SHP77 (cell line): ENCODE data around the gene CYP27B1.

ENCODE experiments used
- DNase-seq, 2 experiments: peaks; one replicate each; lab custom pipeline; 2025; lab: John Stamatoyannopoulos, UW

The CYP27B1 gene

DNA sequence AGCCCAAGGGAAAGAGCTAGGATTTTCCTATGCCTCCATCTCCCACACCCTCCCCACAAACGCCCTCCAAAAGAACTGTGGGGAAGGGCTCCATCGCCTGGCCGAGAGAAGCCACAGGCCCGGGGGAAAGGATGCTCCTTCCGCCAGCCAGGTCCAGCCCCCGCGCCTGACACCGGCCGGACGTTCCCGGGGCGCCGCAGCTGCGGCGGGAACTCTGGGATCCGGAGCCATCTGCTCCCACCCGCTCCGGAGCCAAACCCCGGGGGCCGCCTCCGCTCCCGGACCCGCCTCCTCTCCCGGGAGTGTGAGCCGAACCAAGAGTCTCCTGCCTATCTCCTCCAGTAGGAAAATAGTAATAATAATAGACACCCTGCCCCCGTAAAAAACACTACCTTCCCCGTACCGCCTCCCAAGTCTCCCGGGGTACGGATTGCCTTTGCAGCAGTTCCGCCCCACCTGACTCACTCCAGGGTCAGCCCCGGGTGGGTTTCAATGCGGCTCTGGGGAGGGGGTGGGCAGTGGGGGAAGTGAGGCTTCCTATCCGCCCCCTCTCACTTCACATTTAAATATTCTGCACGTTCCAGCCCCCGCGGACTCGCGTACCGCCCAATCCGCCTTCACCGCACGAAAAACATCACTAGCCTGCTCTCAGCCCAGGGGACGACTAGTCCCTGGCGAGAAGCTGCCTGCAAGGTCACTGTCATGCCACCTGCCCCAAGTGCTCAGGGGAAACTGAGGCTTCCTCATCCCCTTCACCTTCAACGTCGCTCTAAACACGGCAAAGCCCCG lies 30.7 kb downstream of the CYP27B1 start:
- peak; percentile 29 to 60 for DNase-seq

DNA sequence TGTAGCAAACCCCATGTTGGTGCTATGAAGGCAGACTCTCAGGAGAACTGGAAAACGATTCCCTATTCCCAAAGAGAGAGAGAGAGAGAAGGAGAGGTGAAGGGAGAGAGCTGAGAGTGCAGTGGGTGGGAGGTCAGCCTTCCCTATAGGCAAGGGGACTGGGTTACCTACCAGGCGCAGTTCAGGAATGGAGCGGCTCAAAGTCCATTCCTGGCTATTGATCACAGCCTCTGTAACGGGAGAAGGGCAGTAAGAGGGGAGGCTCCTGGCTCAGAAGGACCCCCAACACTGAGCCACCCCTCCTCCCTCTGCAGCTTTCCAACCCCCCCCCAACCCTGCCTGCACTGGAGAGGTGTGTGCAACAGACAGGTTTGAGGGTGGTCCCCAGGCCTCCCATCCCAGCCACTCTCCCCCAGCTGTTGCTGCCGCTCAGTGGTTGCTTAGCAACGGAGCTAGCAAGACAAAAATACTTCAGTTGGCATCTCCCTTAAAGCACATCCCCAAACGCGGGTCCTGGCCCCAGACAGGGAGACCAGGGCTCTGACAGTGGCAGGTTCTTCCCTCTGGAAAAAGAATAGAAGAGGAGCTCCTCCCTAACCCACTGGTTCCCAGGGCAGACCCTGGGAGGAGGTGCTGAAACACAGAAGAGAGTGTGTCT lies 31.6 kb downstream of the CYP27B1 start:
- DNase-seq = peak in 1 of 2 experiments; percentile 11

DNA sequence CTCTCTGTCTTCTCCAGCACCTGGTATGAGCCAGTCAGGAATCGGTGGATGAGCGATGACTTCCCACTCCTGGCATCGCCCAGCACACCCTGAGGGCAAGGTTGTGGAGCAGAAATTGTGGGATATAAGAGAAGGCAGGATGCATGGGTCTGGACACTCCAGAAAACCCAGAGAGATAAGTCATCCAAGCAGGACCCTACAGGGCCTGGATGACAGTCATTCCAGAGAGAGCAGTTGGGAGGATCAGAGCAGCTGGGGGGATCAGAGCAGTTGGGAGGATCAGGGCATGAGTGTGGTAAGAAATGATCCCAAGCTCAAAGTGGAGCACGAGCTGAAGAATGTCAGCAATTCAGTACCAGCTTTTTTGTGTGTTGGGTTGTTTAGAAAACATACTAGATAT lies 32.3 kb downstream of the CYP27B1 start:
- DNase-seq = no peak

DNA sequence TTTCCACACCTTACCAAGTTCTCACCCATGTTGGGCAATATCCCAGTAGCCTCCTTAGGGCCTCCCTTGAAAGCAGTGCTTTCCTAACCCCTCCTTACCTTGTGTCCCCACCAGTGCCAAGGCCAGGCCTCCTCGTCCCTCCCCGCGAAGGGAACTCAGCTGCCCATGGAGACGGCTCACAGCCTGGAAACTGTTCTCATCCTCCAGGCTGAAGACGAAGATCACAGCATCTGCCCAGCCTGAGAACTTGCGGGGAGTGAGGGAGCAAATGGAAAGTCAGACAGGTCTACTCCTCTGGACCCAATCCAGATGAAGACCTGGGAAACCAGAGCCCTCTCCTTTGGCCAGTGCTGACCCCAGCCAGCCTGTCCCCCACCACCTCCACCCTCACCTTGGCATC lies 33.0 kb downstream of the CYP27B1 start:
- no peak for DNase-seq

DNA sequence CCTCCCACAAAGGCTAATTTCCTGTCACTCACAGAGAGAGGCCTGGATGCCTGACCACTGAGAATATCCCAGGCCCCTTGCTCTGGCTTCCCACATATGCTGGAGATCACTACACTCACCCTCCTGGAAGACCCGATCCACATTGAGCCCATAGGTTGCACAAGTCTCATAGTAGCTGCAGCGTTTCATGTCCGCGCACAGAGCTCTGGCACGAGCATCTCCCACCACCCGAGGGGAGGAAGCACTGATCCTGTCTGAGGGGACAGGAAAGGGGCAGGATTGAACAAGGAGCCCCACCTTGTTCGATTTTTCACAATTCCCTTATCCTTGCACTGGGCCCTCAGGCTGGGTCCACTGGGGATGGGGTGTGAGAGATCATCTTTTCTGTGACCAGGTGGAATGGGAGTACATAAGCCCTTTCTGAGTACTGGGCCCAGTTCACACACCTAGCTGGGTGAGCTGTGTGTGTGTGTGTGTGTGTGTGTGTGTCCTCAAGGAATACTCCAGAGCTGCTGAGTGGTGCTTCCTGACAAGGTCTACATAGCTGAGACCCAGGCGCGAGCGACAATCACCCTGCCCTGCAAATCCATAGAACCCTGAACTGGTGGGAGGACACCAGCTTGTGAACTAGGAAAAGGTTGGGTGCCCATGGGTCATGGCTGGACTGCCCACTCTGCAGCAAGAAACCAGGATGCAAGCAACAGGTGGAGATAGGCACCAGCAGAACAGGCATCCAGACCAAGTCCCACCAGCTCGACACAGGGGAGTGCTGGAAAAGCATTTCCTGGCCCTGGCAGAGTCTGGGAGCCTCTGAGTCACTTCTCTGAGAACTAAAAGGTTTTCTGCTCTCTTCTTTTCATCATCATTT lies 33.9 kb downstream of the CYP27B1 start:
- DNase-seq = no peak

DNA sequence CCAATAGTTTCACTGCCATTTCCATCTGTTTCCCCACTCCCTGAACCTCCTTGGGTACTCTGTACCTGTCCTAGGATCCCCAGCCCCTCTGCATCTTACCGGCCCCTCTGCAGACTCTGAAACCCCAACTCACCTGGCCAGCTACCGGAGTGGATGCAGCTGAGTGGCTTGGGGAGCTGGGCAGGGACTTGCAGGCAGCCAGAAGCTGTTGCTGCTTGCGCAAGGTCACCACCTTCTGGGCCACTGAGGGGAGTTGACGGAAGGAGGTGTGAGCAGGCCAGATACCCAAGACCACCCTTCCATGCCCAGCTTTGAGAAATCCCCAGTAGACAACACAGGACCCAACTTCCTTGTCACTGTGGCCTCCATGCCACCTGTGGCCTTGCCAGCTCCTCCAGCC lies 34.6 kb downstream of the CYP27B1 start:
- no peak for DNase-seq

DNA sequence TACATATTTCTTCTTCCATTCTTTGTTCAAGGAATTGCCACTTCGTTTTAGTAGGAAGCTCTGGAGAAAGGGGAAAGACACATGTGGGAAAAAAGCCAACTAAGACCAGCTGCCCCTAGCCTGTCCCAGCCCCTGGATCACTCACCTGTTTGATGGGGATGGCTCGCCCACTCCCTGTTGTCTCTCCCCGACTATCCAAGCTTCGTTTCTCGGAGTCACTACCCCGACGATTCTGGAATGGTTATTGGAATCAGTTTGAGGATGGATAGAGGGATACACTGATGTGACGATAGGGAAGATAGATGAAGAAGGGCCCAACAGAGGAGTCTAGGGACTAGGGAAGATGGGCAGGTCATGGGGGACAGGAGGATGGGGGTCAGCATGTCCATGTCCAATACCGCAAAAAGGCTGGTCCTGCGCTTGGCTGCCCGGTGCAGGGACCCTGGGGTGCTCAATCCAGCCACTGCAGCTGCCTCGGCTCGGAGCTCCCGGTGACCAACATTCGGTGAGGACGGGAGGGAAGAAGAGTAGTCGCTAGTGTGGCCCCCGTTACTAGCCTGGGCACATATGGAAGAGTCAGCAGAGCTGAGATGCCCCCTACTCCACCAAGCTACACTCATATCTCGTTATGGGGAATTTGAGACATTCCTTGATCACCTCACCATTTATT lies 35.3 kb downstream of the CYP27B1 start:
- DNase-seq = no peak

DNA sequence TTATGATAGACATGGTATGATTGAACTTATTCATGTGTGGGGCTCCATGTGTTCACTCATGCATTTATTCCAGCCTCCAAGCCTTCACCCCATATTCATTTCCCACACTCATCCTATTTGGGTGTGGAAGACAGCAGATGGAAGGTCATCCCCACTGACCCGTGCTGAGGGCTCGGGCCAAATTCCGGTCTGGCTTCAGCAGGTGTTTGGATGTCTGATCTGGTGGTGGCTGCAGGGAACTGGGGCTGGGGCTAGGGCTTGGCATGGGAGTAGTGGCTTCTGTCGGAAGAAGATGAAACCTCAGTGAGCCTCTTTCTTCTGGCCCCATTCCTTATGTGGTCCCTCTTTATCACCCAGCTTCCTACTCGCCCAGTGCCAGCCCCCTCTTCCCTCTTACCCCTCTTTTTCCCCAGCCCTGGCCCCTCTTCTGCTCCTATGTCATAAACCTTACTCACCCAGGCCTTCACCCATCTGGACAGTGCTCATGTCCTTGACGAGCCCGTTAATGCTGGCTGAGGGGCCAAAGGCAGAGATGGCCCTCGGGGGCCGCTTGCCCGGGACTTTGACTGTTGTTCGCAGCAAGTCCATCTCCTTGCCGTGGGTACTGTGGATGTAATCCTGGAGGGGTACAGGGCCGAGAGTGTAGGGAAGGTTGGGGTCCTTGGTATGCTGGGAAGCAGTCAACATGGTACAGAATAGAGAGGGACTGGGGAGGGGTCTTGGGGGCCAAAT lies 36.4 kb downstream of the CYP27B1 start:
- DNase-seq = no peak

DNA sequence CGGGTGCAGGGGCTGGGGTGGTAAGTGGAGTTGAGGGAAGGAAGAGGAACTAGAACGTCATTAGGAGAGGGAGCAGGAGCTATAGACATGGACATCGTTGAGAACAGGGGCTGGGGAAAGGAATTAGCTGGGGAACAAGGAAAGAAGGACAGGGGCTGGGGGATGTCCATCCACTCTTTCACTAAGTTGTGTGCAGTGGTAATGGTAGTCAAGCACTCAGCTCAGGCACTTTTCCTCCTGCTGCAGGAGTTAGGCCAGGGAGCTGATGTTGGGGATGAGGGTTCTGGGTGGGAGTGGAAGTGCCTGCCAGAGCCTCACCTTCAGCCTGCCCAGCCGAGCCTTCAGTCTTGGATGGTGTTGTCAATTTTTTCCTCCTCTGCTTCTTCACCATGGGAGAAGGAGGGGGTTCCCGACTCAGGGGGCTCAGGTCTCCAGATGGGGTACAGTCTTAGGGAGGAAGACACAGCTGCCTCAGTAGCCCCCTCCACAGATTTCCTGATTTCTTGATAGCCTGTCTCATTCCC lies 37.5 kb downstream of the CYP27B1 start:
- DNase-seq = no peak

DNA sequence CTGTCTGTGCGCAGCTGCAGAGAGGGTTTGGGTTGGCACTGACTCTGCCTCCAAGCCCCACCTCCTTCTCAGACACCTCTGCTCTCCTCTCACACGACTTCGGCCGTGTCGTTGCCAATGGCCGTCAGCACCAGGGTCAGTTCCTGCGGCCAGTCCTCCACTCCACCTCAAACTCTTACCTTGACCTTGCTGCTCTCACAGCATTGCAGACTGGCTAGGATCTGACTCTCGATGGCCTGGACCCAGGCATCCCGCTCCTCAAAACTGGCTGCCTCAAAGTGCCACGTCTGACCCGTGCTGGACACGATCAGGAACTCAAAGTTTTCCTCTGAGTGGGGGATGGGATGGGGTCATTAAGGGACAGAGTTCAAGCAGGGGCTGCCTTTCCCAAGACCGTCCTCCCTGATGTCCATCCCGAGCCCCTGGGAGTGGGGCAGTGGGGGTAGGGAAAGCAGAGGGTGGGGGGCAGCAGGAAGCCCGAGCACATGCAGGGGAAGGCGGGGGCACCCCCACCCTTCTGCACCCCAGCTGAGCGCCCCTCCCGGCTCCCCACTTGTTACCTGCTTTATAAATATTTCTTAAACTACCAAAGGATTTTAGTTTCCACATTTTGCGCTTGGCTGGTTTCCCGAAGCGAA lies 39.0 kb downstream of the CYP27B1 start:
- no peak for DNase-seq

DNA sequence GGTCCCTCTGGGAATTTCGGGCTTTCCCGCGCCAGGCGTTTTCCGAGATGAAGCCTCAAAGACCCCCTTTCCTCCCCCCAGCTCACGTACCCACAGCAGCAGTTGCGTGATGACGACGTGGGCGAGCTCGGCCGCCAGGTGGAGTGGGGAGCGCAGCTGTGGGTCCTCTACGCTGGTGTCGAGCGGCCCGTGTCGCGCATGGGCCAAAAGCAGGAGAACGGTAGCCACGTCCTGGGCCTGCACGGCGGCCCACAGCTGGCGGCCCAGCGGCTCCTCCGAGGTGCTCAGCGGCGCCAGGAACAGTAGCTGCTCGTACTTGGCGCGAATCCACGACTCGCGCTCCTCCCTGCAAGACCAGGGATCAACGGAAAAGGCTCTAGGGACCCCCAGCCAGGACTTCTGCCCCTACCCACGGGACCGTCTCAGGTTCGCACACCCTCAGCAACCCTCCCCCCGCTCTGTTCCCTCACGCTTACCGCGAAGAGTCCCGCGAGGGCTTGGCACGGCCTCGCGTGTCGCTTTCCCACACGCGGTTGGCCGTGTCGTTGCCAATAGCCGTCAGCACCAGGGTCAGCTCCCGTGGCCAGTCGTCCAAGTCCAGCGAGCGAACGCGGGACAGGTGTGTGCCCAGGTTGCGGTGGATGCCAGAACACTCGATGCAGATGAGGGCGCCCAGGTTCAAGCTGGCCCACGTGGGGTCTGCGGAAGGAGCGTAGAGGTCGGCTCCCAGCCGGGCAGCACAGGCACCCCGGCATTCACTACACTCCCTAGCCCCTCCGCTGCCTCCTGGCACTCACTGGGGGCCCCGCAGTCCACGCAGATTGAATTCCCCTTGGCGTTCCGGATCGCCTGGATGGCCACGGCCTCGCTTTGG lies 39.8 kb downstream of the CYP27B1 start:
- peak in 1 of 2 experiments; percentile 59 for DNase-seq

DNA sequence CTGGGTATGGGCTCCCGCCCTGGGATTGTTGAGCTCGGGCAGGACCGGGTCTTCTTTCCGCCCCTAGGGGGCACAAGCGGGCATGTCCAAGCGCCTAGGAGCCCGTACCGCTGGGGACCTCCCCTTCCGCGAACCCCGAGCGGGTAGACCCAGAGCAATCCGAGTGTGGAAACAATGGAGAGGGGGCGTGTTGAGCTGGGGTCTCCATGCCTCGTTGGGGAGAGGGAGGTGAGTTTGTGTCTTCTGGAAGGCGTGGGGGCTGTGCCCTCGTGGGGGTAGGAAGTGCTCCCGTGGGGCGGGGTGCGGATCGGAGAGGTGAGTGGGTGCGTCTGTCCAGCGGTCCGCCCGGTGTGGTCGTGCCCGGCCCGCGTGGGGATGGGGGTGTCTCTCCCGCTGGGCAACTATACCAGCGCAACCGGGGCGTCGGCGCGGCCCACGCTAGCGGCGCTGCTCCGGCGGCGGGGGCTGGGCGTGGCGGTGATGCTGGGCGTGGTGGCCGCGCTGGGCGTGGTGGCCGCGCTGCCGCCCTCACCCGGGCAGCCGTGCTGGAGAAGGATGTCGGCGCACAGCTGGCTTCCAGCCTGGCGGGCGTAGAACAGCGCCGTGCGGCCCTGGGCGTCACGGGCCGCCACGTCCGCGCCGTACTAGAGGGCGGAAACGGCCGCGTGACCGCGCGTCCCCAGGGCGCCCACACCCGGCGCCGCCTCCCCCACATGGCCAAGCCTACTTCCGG lies 40.6 kb downstream of the CYP27B1 start:
- DNase-seq = peak; percentile 79 to 88

DNA sequence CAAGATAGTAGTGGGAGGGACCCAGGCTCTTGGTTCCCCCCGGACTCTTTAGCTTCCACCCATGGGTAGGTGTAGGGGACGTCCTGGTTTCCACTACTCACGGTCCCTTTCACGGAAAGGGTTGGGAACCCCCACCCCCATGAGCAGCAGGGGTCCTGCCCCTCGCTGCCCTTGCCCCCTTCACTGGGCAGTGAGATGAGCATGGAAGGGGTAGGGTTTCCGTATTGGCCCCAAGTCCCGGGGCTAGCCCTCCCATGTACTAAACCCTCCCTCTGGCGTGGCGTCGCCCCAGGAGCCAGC lies 41.1 kb downstream of the CYP27B1 start:
- no peak for DNase-seq

DNA sequence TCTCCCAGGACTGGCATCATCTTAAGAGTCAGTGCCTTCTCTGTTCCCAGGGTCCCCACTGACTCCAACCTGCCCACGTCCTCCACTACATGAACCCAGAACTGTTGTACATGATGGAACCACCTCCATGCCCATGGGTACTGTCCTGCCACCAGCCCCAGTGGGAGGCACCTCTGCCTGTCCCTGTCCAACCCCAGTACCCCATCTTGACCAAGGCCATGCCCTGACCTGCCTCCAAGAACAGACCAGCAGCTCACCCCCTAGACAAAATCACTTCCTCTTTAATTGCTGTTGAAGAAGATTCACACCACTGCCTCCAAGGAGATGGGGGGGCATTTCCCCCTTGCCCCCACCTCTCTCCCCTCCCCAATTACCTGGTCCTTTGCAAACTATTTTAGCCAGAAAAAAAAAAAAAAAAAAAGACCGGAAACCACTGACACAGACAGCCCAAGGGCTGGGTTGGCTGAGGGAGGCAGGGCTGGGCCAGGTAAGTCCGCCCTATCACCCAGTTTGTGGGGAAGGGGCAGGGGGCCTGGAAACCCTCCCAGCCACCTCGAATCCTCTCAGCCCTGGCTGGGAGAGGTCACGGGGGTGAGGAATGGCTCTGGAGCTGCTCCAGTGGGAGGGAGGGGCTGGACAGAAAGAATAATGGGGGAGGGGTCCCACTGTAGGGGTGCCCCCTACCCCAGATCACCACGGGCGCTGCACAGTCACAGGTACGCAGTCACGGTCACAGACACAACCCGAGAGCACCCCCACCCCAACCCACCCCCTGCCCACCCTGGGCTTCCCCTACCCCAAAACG lies 41.7 kb downstream of the CYP27B1 start:
- DNase-seq = no peak

DNA sequence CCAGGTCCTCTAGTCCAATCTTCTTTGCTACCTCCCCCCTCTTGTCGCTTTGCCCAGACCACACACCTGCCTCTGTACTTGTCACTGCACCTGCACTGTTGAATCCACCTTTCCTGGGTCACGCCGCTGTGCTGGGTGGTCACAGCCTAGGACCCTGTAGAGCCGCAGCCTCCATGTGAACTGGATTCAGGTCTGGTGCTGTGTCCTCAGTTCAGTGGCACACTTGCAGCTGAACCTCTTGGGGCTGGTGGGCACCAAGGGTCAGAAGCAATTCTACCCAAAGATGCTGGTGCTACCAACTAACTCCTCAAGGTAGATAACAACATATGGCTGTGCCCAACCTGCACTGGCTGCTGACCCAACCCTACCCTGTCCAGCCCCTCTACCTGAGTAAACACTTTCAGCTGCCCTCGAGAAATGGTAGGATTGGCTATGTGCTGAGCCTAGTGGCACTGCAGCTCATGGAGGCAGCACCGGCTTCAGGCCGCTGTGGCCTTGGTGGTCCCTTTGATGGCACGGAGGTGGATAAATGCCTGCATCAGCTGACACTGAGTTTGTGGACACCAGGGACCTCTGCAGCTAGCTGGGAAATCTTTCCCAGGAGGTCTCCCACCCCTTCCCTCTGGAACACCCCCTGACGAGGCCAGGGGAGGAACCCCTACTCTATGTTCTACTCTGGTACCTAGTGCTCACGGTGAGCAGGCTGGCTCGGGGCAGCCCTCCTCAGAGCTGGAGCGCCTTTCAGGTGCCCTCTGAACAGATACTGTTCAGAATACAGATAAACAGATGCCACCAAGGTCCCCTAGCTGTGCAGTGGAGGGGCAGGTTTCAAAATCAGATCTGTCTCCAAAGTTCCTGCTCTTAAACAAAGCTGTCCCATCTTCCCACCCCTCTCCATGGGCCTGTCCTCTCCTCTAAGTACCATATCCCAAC lies 42.6 kb downstream of the CYP27B1 start:
- no peak for DNase-seq

DNA sequence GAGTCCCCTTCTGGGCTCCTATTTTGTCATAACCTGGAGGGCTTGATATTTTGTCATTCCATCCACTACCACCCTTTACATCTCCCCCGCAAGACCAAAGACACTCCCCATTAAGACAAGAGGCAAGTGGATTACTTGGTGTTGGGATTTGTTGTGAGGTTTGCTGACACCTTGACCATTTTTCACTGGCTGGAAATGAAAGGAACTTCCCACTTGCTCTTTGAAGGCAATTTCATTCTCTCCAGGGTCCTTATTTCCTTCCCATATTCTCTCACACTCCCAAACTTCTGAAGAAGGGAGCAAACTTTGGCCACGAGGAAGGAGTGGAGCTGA lies 43.3 kb downstream of the CYP27B1 start:
- DNase-seq = no peak
